ENCODE results near the gene FASLG.

GRCh38 chr1:172697534-172698002 is 38.7 kb downstream of the FASLG start:
- TF ChIP-seq CTCF (IDR thresholded peaks at IDR 0.05 in 8 of 11, conservative IDR thresholded peaks at IDR 0.05 in 3 of 11) (no peak), POLR2A (IDR thresholded peaks at IDR 0.05) (no peak), POLR2AphosphoS5 (IDR thresholded peaks at IDR 0.05) (no peak)
